ENCODE results near the gene VRK2. TPM values are rescaled to one million over a fixed set of nuclear protein-coding genes. Genes with fewer than 3 reads are reported as not detected.

Gene VRK2
- total RNA-seq, 2 donors from 2014 or later, result 20.5 to 24.2 TPM

DNA sequence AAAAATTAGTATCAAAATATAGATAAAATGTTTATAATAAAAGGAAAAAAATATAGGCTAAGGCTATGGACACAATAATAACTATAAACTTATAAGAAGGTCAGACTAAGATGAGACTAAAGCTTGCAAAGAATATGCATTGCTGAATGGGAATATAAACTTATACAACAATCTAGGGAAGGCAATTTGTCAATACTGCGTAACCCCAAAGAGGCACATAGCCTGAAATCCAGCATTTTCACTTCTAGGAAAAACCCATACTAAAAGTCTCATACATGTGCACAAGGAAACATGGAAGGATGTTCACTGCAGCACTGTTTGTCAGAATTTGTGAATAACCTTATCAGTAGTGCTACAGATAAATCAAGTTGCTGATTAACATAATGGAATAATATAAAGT is 149.1 kb downstream of the VRK2 start:
- intact Hi-C loops (cut with DNase I), result no loop called here
- DNase-seq, result no peak
- ATAC-seq, result no peak

DNA sequence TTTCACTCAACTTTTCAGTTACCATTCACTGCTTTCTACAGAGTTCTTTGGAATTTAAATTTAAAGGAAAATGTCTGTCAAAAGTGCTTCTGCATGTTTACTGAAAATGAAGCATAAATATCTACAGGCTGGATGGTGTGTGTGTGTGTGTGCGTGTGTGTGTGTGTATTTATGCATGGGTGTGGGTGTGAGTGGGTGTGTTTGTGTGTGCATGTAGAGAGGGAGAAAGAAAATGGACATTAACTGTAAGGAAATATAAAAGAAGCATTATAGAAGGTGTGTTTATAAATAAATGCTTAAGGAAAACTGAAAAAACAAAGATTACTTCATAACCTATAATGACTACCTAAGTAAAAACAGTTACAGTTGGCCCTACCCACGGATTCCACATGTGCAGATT is 151.3 kb downstream of the VRK2 start:
- no peak for ATAC-seq
- no peak for DNase-seq
- intact Hi-C loops (cut with DNase I), result no loop called here

DNA sequence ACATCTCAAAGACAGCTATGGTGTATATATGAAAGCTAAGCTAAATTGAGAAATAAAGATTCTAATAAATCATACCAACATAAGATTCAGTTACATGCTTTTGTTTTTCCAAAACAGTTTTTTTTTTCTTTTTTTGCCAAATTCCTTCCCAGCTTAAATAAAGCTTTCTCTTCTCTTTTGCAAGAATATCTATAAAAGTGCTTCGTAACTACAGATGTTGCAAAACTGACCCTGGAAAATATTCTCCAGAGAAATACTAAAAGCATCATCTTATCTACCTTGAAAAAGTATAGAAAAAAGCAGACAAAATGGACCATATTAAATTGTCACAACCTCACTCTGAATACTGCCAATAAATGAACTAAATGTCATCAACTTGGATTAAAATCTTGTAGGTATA is 155.8 kb downstream of the VRK2 start:
- ATAC-seq, result no peak
- DNase-seq, result no peak
- intact Hi-C loops (cut with DNase I), result no loop called here

DNA sequence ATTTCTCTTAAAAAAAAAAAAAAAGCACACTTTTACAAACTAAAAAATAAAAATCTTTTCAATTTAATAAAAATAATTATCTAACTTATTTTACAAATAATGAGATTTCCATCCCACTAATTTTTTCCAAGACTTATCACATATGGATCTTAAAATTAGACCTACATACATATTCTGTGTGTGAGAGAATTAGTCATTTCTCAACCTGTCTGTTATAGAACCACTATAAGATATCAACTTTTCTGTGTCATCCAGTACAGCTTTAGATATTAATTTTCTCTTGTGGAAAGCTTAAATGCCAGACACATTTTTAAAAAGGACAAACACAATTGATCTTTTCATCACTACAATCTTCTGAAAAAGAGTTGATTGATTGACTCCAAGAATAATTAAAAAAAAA is 156.4 kb downstream of the VRK2 start:
- ATAC-seq (no peak), DNase-seq (no peak)
- intact Hi-C loops (cut with DNase I), result no loop called here

DNA sequence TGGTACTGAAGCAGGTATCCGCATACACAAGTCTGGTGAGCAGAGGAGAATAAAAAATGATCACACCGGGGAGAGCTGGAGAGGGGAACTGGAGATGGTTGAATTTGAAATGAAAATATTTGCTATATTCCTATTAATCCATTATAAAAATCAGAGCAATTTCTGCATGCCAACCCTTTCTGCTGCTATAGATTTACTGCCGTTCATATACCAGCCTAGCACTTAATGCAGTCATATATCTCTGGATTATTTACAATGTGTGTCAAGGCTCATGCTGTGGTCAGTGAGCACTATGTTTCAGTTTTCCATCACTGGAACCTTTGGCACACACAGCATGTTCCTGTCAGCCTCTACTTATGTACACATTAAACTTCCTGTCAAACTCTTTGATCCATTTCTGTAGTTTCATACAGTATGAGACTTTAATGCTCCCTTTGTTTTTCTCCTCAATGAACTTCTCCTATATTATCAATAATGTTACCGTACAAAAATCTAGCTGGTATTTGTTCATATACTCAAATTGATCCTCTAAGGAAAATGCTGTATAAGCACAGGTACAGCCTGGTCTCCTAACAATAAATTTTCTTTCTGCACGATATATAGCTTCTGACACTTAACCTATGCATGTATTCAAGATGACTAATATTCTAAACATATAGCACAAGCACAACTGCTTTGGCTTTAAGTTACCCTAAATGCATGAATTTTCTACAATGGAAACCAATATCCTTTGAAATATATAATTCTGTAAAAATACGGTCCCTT is 157.8 kb downstream of the VRK2 start:
- ATAC-seq (no peak), DNase-seq (no peak)
- intact Hi-C loops (cut with DNase I), result no loop called here

DNA sequence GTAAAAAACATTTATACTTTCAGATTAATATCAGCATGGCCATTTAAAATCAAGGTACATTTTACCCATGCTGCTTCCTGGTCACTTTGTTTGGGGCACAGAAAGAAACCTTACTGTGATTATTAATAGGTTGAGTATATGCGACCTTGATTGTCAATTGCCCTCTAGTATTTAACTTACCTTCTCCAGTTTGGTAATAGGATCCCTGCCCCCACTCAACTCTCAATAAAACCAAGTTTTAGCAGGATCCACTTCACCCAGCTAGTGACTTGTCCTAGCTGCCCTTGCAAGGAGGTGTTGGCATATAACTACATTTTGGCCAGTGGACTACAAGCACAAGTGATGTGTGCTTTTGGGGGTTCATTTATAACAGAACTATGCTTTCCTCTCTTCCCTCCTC is 160.2 kb downstream of the VRK2 start:
- intact Hi-C loops (cut with DNase I), result no loop called here
- no peak for ATAC-seq

DNA sequence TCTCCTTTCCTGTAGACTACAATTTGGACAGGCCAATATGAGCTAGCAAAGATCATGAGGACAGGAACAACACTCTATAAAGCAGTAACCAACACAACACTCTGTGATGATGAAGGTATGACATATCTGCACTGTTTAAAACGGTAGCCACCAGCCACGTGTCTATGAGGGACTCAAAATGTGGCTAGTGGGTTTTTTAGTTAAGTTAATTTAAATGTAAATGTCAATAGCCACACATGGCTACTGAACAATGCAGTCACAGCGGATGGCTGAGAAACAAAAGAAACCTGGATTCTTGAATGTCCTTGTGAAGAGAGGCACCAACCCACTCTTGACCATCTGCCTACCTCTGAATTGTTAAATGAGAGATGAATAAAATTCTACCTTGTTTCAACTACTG is 160.6 kb downstream of the VRK2 start:
- DNase-seq, result no peak
- ATAC-seq, result no peak
- intact Hi-C loops (cut with DNase I), result no loop called here

More for the DNA sequence above, 160.2 kb downstream of the VRK2 start:
- no peak for DNase-seq

Other genes starting within 250 kb of the VRK2 start
- gene FANCL, start 194.5 kb downstream of the VRK2 start, total RNA-seq, result 10 to 100 TPM; 12.9 to 13.7 TPM

All from left cardiac atrium (tissue), 4 donors.